ENCODE results near the gene LEPR.

LEPR gene

DNA sequence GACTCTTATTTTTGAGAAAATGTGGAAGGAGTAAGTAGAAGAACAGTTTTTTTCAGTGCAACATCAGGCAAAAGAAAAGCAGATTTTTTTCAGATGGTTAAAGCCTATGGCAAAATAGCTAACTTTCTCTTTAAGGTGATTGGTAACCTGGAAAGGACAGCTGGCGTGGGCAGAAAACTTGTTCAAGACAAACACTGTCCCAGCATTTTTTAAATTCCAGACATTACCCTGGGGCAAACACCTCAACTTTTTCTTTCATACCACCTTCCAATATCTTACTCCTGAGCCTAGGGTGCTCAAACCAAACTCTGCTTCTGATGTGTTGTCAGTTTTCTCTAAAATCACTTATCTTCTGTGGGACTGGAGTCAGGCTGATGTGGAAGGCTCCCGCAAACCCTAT lies 2.7 kb upstream of the LEPR start:
- Histone ChIP-seq H3K27ac (no peak overlapping the region), H3K79me2 (peaks cover 7% of the 10 kb centered on the region), H3K4me3 (ENCODE audit: low read depth, low read length) (no peak overlapping the region), H3K27me3 (ENCODE audit: control insufficient read depth, insufficient read depth, low read length) (no peaks in the 10 kb centered on the region), H3K36me3 (ENCODE audit: control insufficient read depth, insufficient read depth, low read length) (no peaks in the 10 kb centered on the region), H3K9ac (no peak overlapping the region), H3K9me3 (ENCODE audit: control insufficient read depth, low read length) (no peaks in the 10 kb centered on the region), H3K4me1 (no peaks in the 10 kb centered on the region), H3K4me2 (ENCODE audit: low read length) (no peak overlapping the region), H2AFZ (no peak overlapping the region)
- TF ChIP-seq, protein P1, sequence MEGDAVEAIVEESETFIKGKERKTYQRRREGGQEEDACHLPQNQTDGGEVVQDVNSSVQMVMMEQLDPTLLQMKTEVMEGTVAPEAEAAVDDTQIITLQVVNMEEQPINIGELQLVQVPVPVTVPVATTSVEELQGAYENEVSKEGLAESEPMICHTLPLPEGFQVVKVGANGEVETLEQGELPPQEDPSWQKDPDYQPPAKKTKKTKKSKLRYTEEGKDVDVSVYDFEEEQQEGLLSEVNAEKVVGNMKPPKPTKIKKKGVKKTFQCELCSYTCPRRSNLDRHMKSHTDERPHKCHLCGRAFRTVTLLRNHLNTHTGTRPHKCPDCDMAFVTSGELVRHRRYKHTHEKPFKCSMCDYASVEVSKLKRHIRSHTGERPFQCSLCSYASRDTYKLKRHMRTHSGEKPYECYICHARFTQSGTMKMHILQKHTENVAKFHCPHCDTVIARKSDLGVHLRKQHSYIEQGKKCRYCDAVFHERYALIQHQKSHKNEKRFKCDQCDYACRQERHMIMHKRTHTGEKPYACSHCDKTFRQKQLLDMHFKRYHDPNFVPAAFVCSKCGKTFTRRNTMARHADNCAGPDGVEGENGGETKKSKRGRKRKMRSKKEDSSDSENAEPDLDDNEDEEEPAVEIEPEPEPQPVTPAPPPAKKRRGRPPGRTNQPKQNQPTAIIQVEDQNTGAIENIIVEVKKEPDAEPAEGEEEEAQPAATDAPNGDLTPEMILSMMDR (IDR thresholded peaks at IDR 0.05): no peak

DNA sequence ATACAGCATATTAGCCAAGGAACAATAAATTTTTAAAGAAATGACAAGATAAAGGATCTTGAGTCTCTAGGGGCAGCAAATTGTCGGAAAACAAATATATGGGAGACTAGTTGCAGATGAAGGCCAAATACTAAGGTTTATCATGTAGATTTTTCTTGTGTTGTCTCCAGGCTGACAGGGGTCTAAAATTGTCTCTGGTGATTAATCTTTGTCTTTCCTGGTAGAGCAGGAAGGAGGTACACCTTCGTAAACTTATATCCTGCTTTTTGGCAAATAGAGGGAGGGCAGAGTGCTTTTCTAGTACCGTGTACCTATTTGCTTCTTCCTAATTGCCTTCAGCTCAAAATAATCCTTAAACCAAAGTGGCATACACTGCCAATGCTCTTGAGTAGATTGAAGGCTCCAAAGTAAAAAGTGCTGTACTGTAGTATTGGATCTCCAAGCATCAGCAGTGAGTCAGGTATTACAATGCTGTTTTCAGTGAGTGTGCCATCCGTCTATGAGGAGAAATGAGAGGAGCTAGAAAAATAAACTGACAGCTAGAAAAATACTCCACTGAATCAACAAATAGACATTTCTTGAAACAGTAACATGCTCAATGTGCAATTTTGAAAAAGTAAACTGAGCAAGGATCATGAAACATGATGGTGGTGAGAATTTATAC lies 1.8 kb upstream of the LEPR start:
- H3K9ac ChIP-seq: no peak overlapping the region
- peaks cover 11% of the 10 kb centered on the region for H3K79me2 ChIP-seq
- no peaks in the 10 kb centered on the region for H3K9me3 ChIP-seq (ENCODE audit: control insufficient read depth, low read length)
- no peak overlapping the region for H3K27ac ChIP-seq
- H3K36me3 ChIP-seq (ENCODE audit: control insufficient read depth, insufficient read depth, low read length): no peaks in the 10 kb centered on the region
- H3K4me2 ChIP-seq (ENCODE audit: low read length): no peak overlapping the region
- no peaks in the 10 kb centered on the region for H3K27me3 ChIP-seq (ENCODE audit: control insufficient read depth, insufficient read depth, low read length)
- H2AFZ ChIP-seq: peak overlapping the region; percentile 96
- H3K4me1 ChIP-seq: no peaks in the 10 kb centered on the region
- no peak overlapping the region for H3K4me3 ChIP-seq (ENCODE audit: low read depth, low read length)
- TF ChIP-seq, protein P1 (IDR thresholded peaks at IDR 0.05): no peak

DNA sequence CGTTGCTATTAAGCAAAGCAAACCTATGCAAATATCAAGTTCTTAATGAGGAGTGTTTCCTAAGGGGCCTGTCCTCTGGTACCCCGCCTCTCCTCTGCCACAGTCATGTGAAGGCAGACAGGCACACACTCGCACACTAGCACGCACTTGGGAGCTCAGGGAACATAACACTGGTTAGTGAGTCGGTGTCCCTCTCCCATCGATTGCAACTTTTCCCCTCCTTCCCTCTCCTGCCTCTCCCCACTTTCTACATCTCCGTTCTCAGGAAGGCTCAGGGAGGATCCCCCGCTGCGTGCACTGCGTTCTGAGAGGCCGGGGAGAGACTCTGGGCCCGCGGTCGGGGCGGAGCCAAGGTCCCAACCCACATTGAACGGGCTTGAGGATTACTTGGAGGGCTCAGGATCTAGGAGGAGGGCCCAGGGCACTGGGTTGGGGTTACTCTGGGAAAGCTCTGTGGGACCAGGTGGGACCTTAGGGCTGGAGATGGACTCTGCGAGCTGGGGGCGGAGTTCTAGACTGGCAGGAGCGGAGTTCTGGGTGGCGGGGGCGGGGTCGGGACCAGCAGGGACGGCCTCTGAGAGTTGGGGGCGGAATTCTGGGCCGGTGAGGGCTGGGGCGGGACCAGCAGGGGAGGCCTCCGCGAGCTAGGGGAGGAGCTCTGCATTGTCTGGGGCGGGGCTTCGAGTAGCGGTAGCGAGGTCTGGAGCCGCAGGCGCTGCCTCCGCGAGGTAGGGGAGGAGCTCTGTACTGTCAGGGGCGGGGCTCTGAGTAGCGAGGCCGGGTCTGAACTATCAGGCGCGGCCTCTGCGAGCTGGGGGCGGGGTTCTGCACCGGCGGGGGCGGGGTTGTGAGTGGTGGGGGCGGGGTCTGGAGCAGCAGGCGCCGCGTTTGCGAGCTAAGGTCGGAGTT lies 533 bp upstream of the LEPR start:
- peak overlapping the region; percentile 48 for H3K4me2 ChIP-seq (ENCODE audit: low read length)
- no peaks in the 10 kb centered on the region for H3K36me3 ChIP-seq (ENCODE audit: control insufficient read depth, insufficient read depth, low read length)
- no peak overlapping the region for H3K9ac ChIP-seq
- H3K27me3 ChIP-seq (ENCODE audit: control insufficient read depth, insufficient read depth, low read length): no peaks in the 10 kb centered on the region
- H3K4me1 ChIP-seq: no peaks in the 10 kb centered on the region
- peak overlapping the region; percentile 90 for H3K27ac ChIP-seq
- H3K4me3 ChIP-seq (ENCODE audit: low read depth, low read length): peak overlapping the region; percentile 49
- TF ChIP-seq, protein P1 (IDR thresholded peaks at IDR 0.05): no peak
- peaks cover 14% of the 10 kb centered on the region for H3K79me2 ChIP-seq
- H3K9me3 ChIP-seq (ENCODE audit: control insufficient read depth, low read length): no peaks in the 10 kb centered on the region
- peak overlapping the region; percentile 96 for H2AFZ ChIP-seq

DNA sequence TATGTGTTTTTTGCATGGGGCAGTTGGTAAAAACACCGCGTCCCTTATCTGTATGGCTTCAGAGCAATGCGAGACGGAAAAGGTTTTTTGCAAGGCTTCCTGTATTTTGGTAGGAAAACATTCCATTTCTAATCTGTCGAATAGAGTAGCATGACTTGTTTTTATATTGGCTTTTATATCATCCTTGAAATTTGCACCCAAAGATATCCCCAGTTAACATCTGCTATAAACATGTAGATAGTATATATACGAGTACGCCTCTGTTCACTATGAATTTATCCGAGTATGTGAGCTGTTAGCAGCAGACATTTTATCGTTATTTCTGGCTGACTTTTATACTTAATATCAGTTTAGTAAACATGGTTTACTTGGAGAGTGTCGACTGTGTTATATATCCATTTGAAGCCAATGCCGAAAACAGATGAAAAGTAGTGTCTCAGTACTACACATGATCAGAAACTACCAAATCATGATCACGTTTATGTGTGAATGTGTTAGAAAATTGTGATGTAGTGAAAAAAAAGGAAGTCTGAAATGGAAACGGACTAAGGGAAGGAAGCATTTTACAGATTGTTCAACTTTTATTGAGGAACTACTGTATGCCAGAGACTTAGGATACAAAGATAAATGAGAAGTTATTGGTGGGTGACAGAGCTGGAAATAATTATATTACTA lies 1.0 kb downstream of the LEPR start:
- Histone ChIP-seq H3K4me2 (ENCODE audit: low read length) (peak overlapping the region; percentile 80), H3K9me3 (ENCODE audit: control insufficient read depth, low read length) (no peaks in the 10 kb centered on the region), H3K4me1 (no peaks in the 10 kb centered on the region), H3K79me2 (peaks cover 14% of the 10 kb centered on the region), H3K27me3 (ENCODE audit: control insufficient read depth, insufficient read depth, low read length) (no peaks in the 10 kb centered on the region), H3K4me3 (ENCODE audit: low read depth, low read length) (peak overlapping the region; percentile 82), H3K36me3 (ENCODE audit: control insufficient read depth, insufficient read depth, low read length) (no peaks in the 10 kb centered on the region), H3K27ac (peak overlapping the region; percentile 92), H2AFZ (peak overlapping the region; percentile 75), H3K9ac (no peak overlapping the region)
- TF ChIP-seq, protein P1 (IDR thresholded peaks at IDR 0.05): no peak

Data from parathyroid adenoma (tissue), 2 donors.